Measurements from ENCODE around the gene PDE3A. TPM values are rescaled to one million over a fixed set of nuclear protein-coding genes. Genes with fewer than 3 reads are reported as not detected.

PDE3A gene
- total and polyA plus RNA-seq, 7 donors = 6.6 to 90.0 (median 56.8) TPM

- 100% methylated on average over 1 of the region's 1 CpG for WGBS, 2 donors
- TF ChIP-seq POLR2A (IDR thresholded peaks at IDR 0.05) (no peak), POLR2AphosphoS5 (IDR thresholded peaks at IDR 0.05) (no peak), EP300 (IDR thresholded peaks at IDR 0.05) (no peak)
- TF ChIP-seq, protein P1, sequence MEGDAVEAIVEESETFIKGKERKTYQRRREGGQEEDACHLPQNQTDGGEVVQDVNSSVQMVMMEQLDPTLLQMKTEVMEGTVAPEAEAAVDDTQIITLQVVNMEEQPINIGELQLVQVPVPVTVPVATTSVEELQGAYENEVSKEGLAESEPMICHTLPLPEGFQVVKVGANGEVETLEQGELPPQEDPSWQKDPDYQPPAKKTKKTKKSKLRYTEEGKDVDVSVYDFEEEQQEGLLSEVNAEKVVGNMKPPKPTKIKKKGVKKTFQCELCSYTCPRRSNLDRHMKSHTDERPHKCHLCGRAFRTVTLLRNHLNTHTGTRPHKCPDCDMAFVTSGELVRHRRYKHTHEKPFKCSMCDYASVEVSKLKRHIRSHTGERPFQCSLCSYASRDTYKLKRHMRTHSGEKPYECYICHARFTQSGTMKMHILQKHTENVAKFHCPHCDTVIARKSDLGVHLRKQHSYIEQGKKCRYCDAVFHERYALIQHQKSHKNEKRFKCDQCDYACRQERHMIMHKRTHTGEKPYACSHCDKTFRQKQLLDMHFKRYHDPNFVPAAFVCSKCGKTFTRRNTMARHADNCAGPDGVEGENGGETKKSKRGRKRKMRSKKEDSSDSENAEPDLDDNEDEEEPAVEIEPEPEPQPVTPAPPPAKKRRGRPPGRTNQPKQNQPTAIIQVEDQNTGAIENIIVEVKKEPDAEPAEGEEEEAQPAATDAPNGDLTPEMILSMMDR (IDR thresholded peaks at IDR 0.05) = no peak
- Histone ChIP-seq H3K9me3 (no peaks in the 10 kb centered on the region), H3K4me3 (no peak overlapping the region), H3K27ac (no peak overlapping the region), H3K36me3 (no peaks in the 10 kb centered on the region), H3K27me3 (no peaks in the 10 kb centered on the region), H3K4me1 (peaks cover 0 to 32% (median 21%) of the 10 kb centered on the region in 4 donors)
- DNase-seq = no peak
- intact Hi-C loops (cut with DNase I) = no loop called here
These were observed 115.4 kb downstream of the PDE3A start for GRCh38 chr12:20483776-20484175.

DNA sequence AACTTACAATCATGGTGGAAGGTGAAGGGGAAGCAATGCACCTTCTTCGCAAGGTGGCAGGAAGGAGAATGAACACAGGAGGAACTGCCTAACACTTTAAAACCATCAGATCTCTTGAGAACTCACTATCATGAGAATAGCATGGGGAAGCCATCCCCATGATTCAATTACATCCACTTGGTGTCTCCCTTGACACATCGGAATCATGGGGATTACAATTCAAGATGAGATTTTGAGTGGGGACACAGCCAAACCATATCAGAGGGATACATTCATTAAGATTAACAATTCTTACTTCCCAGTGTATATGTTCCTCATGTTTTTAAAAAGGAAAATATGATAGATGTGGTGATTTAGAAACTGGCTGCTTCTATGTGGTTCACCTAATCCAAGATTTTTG is 117.9 kb downstream of the PDE3A start:
- TF ChIP-seq POLR2AphosphoS5 (IDR thresholded peaks at IDR 0.05) (no peak), EP300 (IDR thresholded peaks at IDR 0.05) (no peak), POLR2A (IDR thresholded peaks at IDR 0.05) (no peak)
- TF ChIP-seq, protein P1 (IDR thresholded peaks at IDR 0.05) = no peak
- Histone ChIP-seq H3K4me1 (peaks cover 0 to 42% (median 27%) of the 10 kb centered on the region in 4 donors), H3K9me3 (no peaks in the 10 kb centered on the region), H3K36me3 (no peaks in the 10 kb centered on the region), H3K4me3 (no peak overlapping the region), H3K27ac (peak overlapping the region in 2 of 4 donors; percentile 30 to 34), H3K27me3 (no peaks in the 10 kb centered on the region)
- 95 to 98% methylated on average over 2 of the region's 2 CpGs for WGBS, 2 donors
- intact Hi-C loops (cut with DNase I) = no loop called here
- DNase-seq = no peak

GRCh38 chr12:20487519-20487918 is 119.2 kb downstream of the PDE3A start:
- TF ChIP-seq POLR2AphosphoS5 (IDR thresholded peaks at IDR 0.05) (no peak), POLR2A (IDR thresholded peaks at IDR 0.05) (no peak), EP300 (IDR thresholded peaks at IDR 0.05) (no peak)
- TF ChIP-seq, protein P1 (IDR thresholded peaks at IDR 0.05) = no peak
- DNase-seq = no peak
- H3K27me3 ChIP-seq = no peaks in the 10 kb centered on the region
- intact Hi-C loops (cut with DNase I) = no loop called here
- H3K4me1 ChIP-seq = peaks cover 0 to 42% (median 28%) of the 10 kb centered on the region in 4 donors
- WGBS, 2 donors = 93 to 98% methylated on average over 2 of the region's 2 CpGs
- H3K36me3 ChIP-seq = no peaks in the 10 kb centered on the region
- no peak overlapping the region for H3K4me3 ChIP-seq
- H3K27ac ChIP-seq = no peak overlapping the region
- no peaks in the 10 kb centered on the region for H3K9me3 ChIP-seq

DNA sequence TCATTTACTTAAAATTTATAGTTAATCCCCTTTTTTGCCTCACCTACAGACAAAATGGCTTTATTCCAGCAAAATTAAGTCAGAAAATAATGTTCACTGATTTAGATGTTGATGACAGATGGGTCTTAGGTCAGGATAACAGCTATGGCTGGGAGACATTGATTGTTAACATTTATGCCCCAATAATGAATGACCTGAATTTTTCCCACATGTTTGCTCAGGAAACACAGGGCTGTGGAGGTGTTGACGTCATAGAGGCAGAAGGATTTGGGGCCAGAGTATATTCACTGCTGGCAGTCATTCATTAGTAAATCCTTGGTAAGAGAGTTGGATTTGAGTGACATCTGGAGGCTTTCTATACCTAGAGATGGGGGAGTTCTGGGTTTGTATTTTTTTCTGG is 121.3 kb downstream of the PDE3A start:
- TF ChIP-seq EP300 (IDR thresholded peaks at IDR 0.05) (no peak), POLR2AphosphoS5 (IDR thresholded peaks at IDR 0.05) (no peak), POLR2A (IDR thresholded peaks at IDR 0.05) (no peak)
- TF ChIP-seq, protein P1 (IDR thresholded peaks at IDR 0.05) = no peak
- 70 to 75% methylated on average over 1 of the region's 1 CpG for WGBS, 2 donors
- no peak for DNase-seq
- H3K27ac ChIP-seq = no peak overlapping the region
- H3K4me3 ChIP-seq = no peak overlapping the region
- H3K36me3 ChIP-seq = no peaks in the 10 kb centered on the region
- H3K9me3 ChIP-seq = no peaks in the 10 kb centered on the region
- intact Hi-C loops (cut with DNase I) = no loop called here
- peaks cover 0 to 52% (median 32%) of the 10 kb centered on the region in 4 donors for H3K4me1 ChIP-seq
- no peaks in the 10 kb centered on the region for H3K27me3 ChIP-seq

GRCh38 chr12:20490213-20490612 is 121.9 kb downstream of the PDE3A start:
- Histone ChIP-seq H3K4me1 (peaks cover 0 to 52% (median 32%) of the 10 kb centered on the region in 4 donors), H3K9me3 (no peaks in the 10 kb centered on the region), H3K27me3 (no peaks in the 10 kb centered on the region), H3K27ac (no peak overlapping the region), H3K4me3 (no peak overlapping the region), H3K36me3 (no peaks in the 10 kb centered on the region)
- intact Hi-C loops (cut with DNase I) = no loop called here
- TF ChIP-seq POLR2A (IDR thresholded peaks at IDR 0.05) = no peak
- TF ChIP-seq EP300 (IDR thresholded peaks at IDR 0.05) = no peak
- TF ChIP-seq, protein P1 (IDR thresholded peaks at IDR 0.05) = no peak
- no peak for TF ChIP-seq POLR2AphosphoS5 (IDR thresholded peaks at IDR 0.05)
- no peak for DNase-seq
